Body of pancreas (tissue), 4 donors: Measurements from ENCODE around the gene AKT1S1. TPM values are rescaled to one million over a fixed set of nuclear protein-coding genes. Genes with fewer than 3 reads are reported as not detected.

Source experiments
- ATAC-seq: fragments of 150-250 bp; one replicate; pipeline ENCODE4 v1.9.1; 2016
- DNase-seq, 4 donors: peaks; one replicate each; pipeline ENCODE4 v3.0.0-alpha.2; 2019
- H3K27ac ChIP-seq, 4 donors: fragments of 200-600 bp; sonication (generic); 1 replicate in 3 of 4; 2 replicates in 1 of 4; pipeline versions ENCODE4 v1.5.1 to v1.6.1; 2016 to 2019; ENCODE audit warnings: mild to moderate bottlenecking in 1 of 4, mixed read lengths in 1 of 4, moderate library complexity in 1 of 4
- H3K27me3 ChIP-seq, 2 donors: fragments of 200-600 bp; sonication (generic); one replicate each; pipeline ENCODE4 v1.6.0; 2016; ENCODE audit warnings: mild to moderate bottlenecking in 1 of 2
- H3K36me3 ChIP-seq, 2 donors: fragments of 200-600 bp; sonication (generic); replicated peaks in 1 of 2; 2 replicates each; pipeline ENCODE4 v1.5.1; 2016; ENCODE audit warnings: low read depth in 2 of 2; ENCODE audit not compliant: insufficient read depth in 1 of 2
- H3K4me1 ChIP-seq: fragments of 200-600 bp; sonication (generic); one replicate; pipeline ENCODE4 v1.6.0; 2016
- H3K4me3 ChIP-seq, 2 donors: fragments of 200-600 bp; sonication (generic); 1 replicate in 1 of 2; 2 replicates in 1 of 2; pipeline ENCODE4 v1.5.1; 2016 to 2019
- H3K9me3 ChIP-seq, 3 donors: fragments of 200-600 bp; sonication (generic); 1 replicate in 2 of 3; 2 replicates in 1 of 3; pipeline ENCODE4 v1.5.1; 2016
- POLR2A ChIP-seq, 3 donors: fragments of 450-650 bp; IDR thresholded peaks; one replicate each; pipeline ENCODE4 v1.6.1; 2016; ENCODE audit warnings: antibody characterized with exemption in 3 of 3, mild to moderate bottlenecking in 2 of 3
- WGBS, 2 donors: methylation state at CpG; one replicate each; pipeline ENCODE4 v1.1.5; 2017; 5-methylcytosine and 5-hydroxymethylcytosine counted together
- intact Hi-C: fragments of 100-400 bp; cut with DNase I; formaldehyde crosslinking; loops from one replicate; pipeline ENCODE4 v1.15.1; 2023
- total RNA-seq, 2 donors: library from RNA; depleted of rRNA; stranded (reverse); fragments of >200 nt; gene quantifications; one replicate each; pipeline ENCODE4 v1.1.0, GENCODE V29; 2016
- TF ChIP-seq, protein P1 (sequence below), 7 experiments: fragments of 450-650 bp in 4 of 7; fragments of 200-600 bp in 3 of 7; sonication (generic) in 3 of 7; IDR thresholded peaks; one replicate each; pipeline ENCODE4 v1.5.1; 2016 to 2019; ENCODE audit warnings: antibody characterized with exemption in 7 of 7

Gene AKT1S1
- total RNA-seq, 2 donors from 2014 or later, result 7.5 to 20.1 TPM

DNA sequence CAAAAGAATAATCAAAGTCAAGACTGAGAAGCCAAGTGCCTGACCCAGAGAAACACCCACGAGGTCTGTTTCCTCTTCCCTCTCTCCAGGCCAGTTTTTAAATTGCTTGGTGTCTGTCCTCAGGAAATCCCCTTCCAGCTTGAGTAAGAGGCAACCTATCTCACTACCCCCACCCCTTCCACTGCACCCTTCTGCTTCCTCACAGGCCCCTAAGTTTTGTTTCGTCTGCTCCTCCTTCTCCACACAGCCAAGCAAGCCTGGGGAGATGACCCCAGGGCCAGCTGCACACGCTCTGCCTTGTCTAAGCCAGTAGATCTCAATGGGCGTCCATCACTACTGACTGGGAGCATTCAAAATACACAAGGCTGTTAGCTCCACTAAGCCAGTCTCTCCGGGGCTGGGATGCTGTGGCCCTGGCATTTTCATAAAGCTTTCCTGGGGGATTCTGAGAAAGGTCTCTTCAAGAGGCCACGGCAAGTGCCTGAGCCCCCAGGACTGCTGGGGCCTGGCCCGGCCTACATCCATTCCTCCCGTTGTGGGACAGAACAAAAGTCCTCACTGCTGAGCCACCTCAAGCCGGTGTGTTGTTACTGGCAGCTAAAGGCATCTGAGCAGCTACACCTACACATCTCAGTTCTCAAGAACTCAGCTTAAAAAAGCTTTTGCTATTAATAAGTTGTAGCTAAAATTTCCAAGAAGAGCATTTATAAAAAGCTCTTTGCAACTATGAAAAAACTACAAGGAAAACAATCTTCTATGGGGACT, 34.4 kb upstream of the AKT1S1 start:
- intact Hi-C loops, result no loop called here
- DNase-seq, result peak in 1 of 4 donors; percentile 44

DNA sequence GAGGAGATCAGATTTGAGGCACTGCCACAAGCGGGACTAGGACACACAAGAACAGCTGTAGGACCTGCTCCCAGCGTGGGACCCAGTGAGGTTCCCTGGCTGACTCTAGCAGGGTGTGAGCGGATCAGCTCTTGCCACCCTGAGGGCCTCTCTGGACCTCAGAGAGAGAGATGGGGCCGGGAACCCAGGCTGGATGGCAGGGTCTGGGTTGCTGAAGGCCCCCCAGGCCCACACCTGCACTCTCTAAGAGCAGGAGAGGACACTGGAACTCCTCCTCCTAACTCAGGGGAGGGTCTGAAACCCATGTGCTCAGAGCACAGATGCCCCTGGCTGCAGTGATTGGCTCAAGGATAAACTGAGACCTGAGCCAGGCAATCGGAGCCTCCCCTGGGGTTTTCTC, 33.0 kb upstream of the AKT1S1 start:
- WGBS, 2 donors, result 83% methylated on average over 5 of the region's 5 CpGs; no CpG with 5 or more reads in 1 of the 2 donors
- H3K27me3 ChIP-seq, result no peaks in the 10 kb centered on the region
- DNase-seq (no peak), ATAC-seq (no peak)
- H3K27ac ChIP-seq, result no peak overlapping the region
- intact Hi-C loops, result no loop called here
- H3K36me3 ChIP-seq, result peaks cover 0 to 6% of the 10 kb centered on the region in 2 donors
- TF ChIP-seq, protein P1, sequence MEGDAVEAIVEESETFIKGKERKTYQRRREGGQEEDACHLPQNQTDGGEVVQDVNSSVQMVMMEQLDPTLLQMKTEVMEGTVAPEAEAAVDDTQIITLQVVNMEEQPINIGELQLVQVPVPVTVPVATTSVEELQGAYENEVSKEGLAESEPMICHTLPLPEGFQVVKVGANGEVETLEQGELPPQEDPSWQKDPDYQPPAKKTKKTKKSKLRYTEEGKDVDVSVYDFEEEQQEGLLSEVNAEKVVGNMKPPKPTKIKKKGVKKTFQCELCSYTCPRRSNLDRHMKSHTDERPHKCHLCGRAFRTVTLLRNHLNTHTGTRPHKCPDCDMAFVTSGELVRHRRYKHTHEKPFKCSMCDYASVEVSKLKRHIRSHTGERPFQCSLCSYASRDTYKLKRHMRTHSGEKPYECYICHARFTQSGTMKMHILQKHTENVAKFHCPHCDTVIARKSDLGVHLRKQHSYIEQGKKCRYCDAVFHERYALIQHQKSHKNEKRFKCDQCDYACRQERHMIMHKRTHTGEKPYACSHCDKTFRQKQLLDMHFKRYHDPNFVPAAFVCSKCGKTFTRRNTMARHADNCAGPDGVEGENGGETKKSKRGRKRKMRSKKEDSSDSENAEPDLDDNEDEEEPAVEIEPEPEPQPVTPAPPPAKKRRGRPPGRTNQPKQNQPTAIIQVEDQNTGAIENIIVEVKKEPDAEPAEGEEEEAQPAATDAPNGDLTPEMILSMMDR (IDR thresholded peaks at IDR 0.05), result no peak
- no peak for TF ChIP-seq POLR2A (IDR thresholded peaks at IDR 0.05)
- no peaks in the 10 kb centered on the region for H3K9me3 ChIP-seq
- H3K4me3 ChIP-seq, result no peak overlapping the region
- no peaks in the 10 kb centered on the region for H3K4me1 ChIP-seq

More for the DNA sequence above, 34.4 kb upstream of the AKT1S1 start:
- H3K9me3 ChIP-seq, result no peaks in the 10 kb centered on the region
- no peaks in the 10 kb centered on the region for H3K27me3 ChIP-seq
- no peaks in the 10 kb centered on the region for H3K4me1 ChIP-seq
- peaks cover 0 to 6% of the 10 kb centered on the region in 2 donors for H3K36me3 ChIP-seq
- peak overlapping the region in 1 of 4 donors; percentile 26 for H3K27ac ChIP-seq
- no peak overlapping the region for H3K4me3 ChIP-seq
- no peak for TF ChIP-seq POLR2A (IDR thresholded peaks at IDR 0.05)
- TF ChIP-seq, protein P1 (IDR thresholded peaks at IDR 0.05), result no peak
- WGBS, 2 donors, result 73 to 81% methylated on average over 7 to 9 of the region's 9 CpGs
- no peak for ATAC-seq

DNA sequence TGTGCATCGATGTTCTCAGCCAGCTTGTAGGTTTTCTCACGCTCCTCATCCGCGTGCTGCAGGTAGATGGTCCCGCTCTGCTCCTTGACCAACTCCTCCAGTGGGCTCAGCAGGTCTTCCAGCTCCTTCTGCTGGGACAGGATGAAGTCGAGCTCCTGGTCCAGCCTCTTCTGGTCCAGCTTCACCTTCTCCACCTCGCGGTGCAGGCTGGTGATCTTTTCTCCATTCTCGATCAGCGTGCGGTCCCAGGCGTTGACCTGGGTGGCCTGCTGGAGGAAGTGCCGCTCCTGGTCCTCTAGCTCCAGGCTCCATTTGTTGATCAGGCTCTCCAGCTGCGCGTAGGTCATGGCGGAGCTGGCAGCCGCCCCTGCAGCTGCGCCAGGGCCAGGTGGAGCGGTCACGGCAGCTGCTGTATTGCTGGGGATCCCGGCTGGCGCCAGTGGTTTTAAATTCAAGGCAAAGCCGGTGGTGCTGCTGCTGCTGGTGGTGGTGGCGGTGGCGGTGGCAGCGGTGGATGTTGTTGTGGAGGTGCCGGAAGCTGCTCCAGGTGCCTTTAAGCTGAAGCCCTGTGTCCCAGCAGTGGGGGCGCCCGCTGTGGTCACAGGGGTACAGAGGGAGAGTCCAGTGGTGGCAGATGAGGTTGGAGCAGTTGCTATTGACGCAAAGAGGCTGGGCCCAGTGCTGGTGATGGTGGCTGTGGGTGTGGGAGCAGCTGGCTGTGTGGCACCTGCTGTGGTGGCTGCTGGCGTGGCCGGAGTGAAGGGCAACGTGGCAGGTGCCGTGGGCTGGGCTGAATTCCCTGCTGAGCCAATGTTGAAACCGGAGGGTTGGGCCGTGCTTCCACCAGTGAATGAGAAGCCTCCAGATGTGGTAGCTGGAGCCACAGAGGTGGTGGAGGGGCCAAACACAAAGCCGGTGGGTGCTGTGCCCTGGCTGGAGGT, 31.6 kb upstream of the AKT1S1 start:
- H3K4me1 ChIP-seq, result no peaks in the 10 kb centered on the region
- H3K36me3 ChIP-seq, result peaks cover 0 to 6% of the 10 kb centered on the region in 2 donors
- WGBS, 2 donors, result 94 to 95% methylated on average over 27 to 37 of the region's 37 CpGs
- DNase-seq, result no peak
- ATAC-seq, result no peak
- no peak for TF ChIP-seq POLR2A (IDR thresholded peaks at IDR 0.05)
- TF ChIP-seq, protein P1 (IDR thresholded peaks at IDR 0.05), result no peak
- H3K27ac ChIP-seq, result no peak overlapping the region
- intact Hi-C loops, result no loop called here
- no peaks in the 10 kb centered on the region for H3K9me3 ChIP-seq
- H3K4me3 ChIP-seq, result no peak overlapping the region
- H3K27me3 ChIP-seq, result no peaks in the 10 kb centered on the region

DNA sequence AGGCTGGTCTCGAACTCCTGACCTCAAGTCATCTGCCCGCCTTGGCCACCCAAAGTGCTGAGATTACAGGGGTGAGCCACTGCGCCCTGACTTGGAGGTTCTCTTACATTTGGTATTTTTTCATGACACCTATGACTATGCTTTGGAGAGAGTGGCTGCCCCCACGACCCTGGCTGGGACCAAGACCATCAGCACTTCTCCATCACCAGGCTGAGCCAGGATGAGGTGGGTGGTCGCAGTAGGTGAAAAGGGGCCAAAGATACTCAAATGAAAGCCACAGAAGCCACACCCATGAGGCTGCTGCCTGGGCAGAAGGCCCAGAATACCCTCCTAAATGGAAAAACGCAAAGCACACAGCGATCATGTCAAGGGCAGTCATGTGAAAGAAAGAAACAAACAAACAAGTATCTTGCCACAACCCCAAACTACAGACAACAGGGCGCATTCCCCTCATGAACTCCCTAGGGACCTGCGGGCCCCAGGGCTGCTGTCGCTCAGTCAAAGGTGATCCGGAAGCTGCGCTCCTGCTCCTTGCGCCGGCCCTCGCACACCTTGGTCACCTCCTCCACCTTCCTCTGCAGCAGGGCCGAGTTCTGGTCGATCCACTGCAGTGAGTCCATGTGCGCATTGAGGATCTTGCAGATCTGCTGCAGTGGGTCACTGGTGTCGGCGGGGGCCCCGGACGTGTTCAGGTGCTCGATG, 30.7 kb upstream of the AKT1S1 start:
- DNase-seq (no peak), ATAC-seq (no peak)
- no peaks in the 10 kb centered on the region for H3K9me3 ChIP-seq
- H3K27ac ChIP-seq, result no peak overlapping the region
- H3K4me3 ChIP-seq, result no peak overlapping the region
- no peaks in the 10 kb centered on the region for H3K4me1 ChIP-seq
- H3K27me3 ChIP-seq, result no peaks in the 10 kb centered on the region
- intact Hi-C loops, result no loop called here
- TF ChIP-seq, protein P1 (IDR thresholded peaks at IDR 0.05), result no peak
- no peak for TF ChIP-seq POLR2A (IDR thresholded peaks at IDR 0.05)
- 93% methylated on average over 8 to 23 of the region's 23 CpGs for WGBS, 2 donors
- peaks cover 0 to 6% of the 10 kb centered on the region in 2 donors for H3K36me3 ChIP-seq
